ENCODE measurements around the gene NRCAM.

NRCAM gene

GRCh38 chr7:108270385-108271015 lies 185.7 kb downstream of the NRCAM start:
- TF ChIP-seq CTCF (IDR thresholded peaks at IDR 0.05; ENCODE audit: low read depth, low read length) = no peak
- no peak overlapping the region for H3K27ac ChIP-seq
- DNase-seq = no peak

GRCh38 chr7:108268200-108268820 lies 187.9 kb downstream of the NRCAM start:
- Histone ChIP-seq H3K27me3 (ENCODE audit: insufficient read depth, low read depth, severe bottlenecking) (no peaks in the 10 kb centered on the region), H3K9me3 (ENCODE audit: severe bottlenecking) (no peaks in the 10 kb centered on the region), H3K36me3 (no peaks in the 10 kb centered on the region), H3K4me3 (ENCODE audit: low read depth, low read length) (no peak overlapping the region), H3K27ac (no peak overlapping the region)
- no peak for TF ChIP-seq CTCF (IDR thresholded peaks at IDR 0.05; ENCODE audit: low read depth, low read length)
- DNase-seq = no peak

More at GRCh38 chr7:108270385-108271015, 185.7 kb downstream of the NRCAM start:
- Histone ChIP-seq H3K9me3 (ENCODE audit: severe bottlenecking) (no peaks in the 10 kb centered on the region), H3K27me3 (ENCODE audit: insufficient read depth, low read depth, severe bottlenecking) (no peaks in the 10 kb centered on the region), H3K36me3 (no peaks in the 10 kb centered on the region), H3K4me3 (ENCODE audit: low read depth, low read length) (no peak overlapping the region)

DNA sequence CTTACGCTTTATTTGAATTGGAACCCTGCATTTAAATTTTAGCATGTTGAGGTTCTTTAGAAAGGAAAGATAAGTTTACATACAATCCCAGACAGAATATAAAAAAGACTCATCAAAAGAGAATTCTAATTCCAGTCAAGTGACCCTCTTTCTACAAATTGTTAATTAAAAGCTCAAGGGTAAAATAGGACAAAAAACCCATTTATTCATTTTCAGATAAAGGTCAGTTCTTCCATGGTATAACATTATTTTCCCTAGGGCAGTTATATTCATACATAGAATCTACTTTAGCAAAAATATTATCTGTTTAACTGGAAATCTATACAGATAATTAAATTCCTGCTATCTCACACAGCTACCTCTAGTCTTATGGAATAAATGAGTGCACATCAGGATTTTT lies 188.6 kb downstream of the NRCAM start:
- Histone ChIP-seq H3K36me3 (no peaks in the 10 kb centered on the region), H3K4me3 (ENCODE audit: low read depth, low read length) (no peak overlapping the region), H3K27me3 (ENCODE audit: insufficient read depth, low read depth, severe bottlenecking) (no peaks in the 10 kb centered on the region), H3K9me3 (ENCODE audit: severe bottlenecking) (no peaks in the 10 kb centered on the region), H3K27ac (no peak overlapping the region)
- TF ChIP-seq CTCF (IDR thresholded peaks at IDR 0.05; ENCODE audit: low read depth, low read length) = no peak
- DNase-seq = no peak

DNA sequence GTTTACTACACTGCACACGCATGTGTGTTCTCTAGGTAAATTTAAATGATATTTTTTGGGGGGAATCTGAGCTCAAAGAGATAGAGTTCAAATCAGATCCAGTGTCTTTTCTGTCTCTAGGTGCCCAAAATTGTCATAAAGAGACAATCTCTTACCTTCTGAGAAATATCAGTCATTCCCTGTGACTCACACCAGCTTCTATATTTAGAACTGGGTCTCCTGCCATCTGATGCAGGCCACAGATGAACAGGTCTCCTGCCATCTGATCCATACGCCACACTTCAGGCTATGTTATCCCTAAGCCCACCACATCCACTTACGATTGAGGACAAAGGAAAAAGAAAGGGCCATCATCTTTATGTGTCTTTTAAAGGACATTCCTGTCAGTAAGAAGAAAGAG lies 189.7 kb downstream of the NRCAM start:
- Histone ChIP-seq H3K36me3 (no peaks in the 10 kb centered on the region), H3K27me3 (ENCODE audit: insufficient read depth, low read depth, severe bottlenecking) (no peaks in the 10 kb centered on the region), H3K4me3 (ENCODE audit: low read depth, low read length) (no peak overlapping the region), H3K27ac (no peak overlapping the region), H3K9me3 (ENCODE audit: severe bottlenecking) (no peaks in the 10 kb centered on the region)
- DNase-seq = no peak
- no peak for TF ChIP-seq CTCF (IDR thresholded peaks at IDR 0.05; ENCODE audit: low read depth, low read length)

DNA sequence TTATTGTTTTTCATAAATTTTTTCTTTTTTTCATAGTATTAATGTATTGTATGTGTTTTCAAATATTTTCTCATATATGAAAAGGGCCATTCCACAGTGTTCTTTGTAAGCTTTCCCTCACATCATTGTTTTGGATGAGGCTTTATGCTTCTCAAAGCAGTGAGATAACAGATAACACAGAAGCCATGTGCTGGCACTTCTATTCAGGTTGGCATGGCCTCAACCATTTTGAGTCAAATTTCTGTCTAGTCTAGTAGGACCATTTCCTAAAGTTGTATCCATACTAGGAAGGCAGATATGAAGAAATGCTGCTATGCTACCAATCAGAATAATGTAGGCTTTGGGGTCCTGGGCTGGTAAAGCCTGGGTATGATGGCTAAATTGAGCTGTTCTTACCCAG lies 190.2 kb downstream of the NRCAM start:
- no peaks in the 10 kb centered on the region for H3K36me3 ChIP-seq
- TF ChIP-seq CTCF (IDR thresholded peaks at IDR 0.05; ENCODE audit: low read depth, low read length) = no peak
- H3K9me3 ChIP-seq (ENCODE audit: severe bottlenecking) = no peaks in the 10 kb centered on the region
- no peak overlapping the region for H3K4me3 ChIP-seq (ENCODE audit: low read depth, low read length)
- H3K27me3 ChIP-seq (ENCODE audit: insufficient read depth, low read depth, severe bottlenecking) = no peaks in the 10 kb centered on the region
- no peak for DNase-seq
- H3K27ac ChIP-seq = no peak overlapping the region

DNA sequence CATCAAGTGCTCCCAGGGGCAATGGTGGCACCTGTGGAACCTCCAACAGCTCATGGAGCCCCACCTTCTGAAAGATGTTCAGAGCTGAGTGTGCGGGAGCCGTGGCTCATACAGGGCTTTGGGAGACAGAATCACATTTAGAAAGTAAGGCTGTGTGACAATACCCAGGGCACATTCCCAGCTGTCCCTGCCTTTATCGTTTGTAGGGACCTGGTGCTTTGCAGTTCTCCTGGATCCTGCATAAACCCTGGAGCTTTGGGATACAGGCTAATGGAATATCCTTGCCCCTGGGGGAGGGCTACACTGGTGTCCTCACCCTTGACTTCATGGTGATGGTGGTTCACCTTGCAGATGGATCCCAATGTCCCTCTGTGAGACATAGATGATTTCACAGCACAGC lies 191.2 kb downstream of the NRCAM start:
- H3K4me3 ChIP-seq (ENCODE audit: low read depth, low read length) = no peak overlapping the region
- no peak for TF ChIP-seq CTCF (IDR thresholded peaks at IDR 0.05; ENCODE audit: low read depth, low read length)
- no peak overlapping the region for H3K27ac ChIP-seq
- no peaks in the 10 kb centered on the region for H3K27me3 ChIP-seq (ENCODE audit: insufficient read depth, low read depth, severe bottlenecking)
- H3K9me3 ChIP-seq (ENCODE audit: severe bottlenecking) = no peaks in the 10 kb centered on the region
- DNase-seq = no peak
- H3K36me3 ChIP-seq = no peaks in the 10 kb centered on the region

All from WERI-Rb-1 (cell line).